ENCODE measurements around the gene GLIS1. TPM values are rescaled to one million over a fixed set of nuclear protein-coding genes. Genes with fewer than 3 reads are reported as not detected.

GLIS1 gene
- total and polyA plus RNA-seq, 2 experiments from 2014 or later, result 0.77 to 0.95 TPM

- peak; percentile 54 to 76 for DNase-seq (ENCODE audit: low read depth in 1 of 2, low spot score in 1 of 2)
- Histone ChIP-seq H3K27me3 (peaks cover 5% of the 10 kb centered on the region), H3K4me1 (ENCODE audit: low read depth) (no peaks in the 10 kb centered on the region), H3K36me3 (no peaks in the 10 kb centered on the region), H3K4me3 (no peak overlapping the region), H3K9me3 (ENCODE audit: low read depth) (no peaks in the 10 kb centered on the region), H3K27ac (no peak overlapping the region)
- TF ChIP-seq CTCF (IDR thresholded peaks at IDR 0.05; ENCODE audit: low read depth, low read length), result peak; percentile 35
These were observed 197.0 kb downstream of the GLIS1 start for GRCh38 chr1:53541761-53542550.

- no peak for TF ChIP-seq CTCF (IDR thresholded peaks at IDR 0.05; ENCODE audit: low read depth, low read length)
- no peak overlapping the region for H3K4me3 ChIP-seq
- no peaks in the 10 kb centered on the region for H3K4me1 ChIP-seq (ENCODE audit: low read depth)
- H3K36me3 ChIP-seq, result no peaks in the 10 kb centered on the region
- no peaks in the 10 kb centered on the region for H3K9me3 ChIP-seq (ENCODE audit: low read depth)
- no peak overlapping the region for H3K27ac ChIP-seq
- peaks cover 13% of the 10 kb centered on the region for H3K27me3 ChIP-seq
- no peak for DNase-seq (ENCODE audit: low read depth in 1 of 2, low spot score in 1 of 2)
These were observed 197.7 kb downstream of the GLIS1 start for GRCh38 chr1:53541263-53541625.

GRCh38 chr1:53540604-53541262 is 198.2 kb downstream of the GLIS1 start:
- no peak for TF ChIP-seq CTCF (IDR thresholded peaks at IDR 0.05; ENCODE audit: low read depth, low read length)
- Histone ChIP-seq H3K9me3 (ENCODE audit: low read depth) (no peaks in the 10 kb centered on the region), H3K4me1 (ENCODE audit: low read depth) (no peaks in the 10 kb centered on the region), H3K36me3 (no peaks in the 10 kb centered on the region), H3K27ac (no peak overlapping the region), H3K27me3 (peaks cover 17% of the 10 kb centered on the region), H3K4me3 (no peak overlapping the region)
- DNase-seq (ENCODE audit: low read depth in 1 of 2, low spot score in 1 of 2), result no peak

GRCh38 chr1:53539711-53540603 is 199.0 kb downstream of the GLIS1 start:
- Histone ChIP-seq H3K27me3 (peaks cover 25% of the 10 kb centered on the region), H3K4me3 (no peak overlapping the region)
- no peak for DNase-seq (ENCODE audit: low read depth in 1 of 2, low spot score in 1 of 2)

More at GRCh38 chr1:53539711-53540603, 199.0 kb downstream of the GLIS1 start:
- no peaks in the 10 kb centered on the region for H3K36me3 ChIP-seq
- no peaks in the 10 kb centered on the region for H3K4me1 ChIP-seq (ENCODE audit: low read depth)
- H3K27ac ChIP-seq, result no peak overlapping the region
- TF ChIP-seq CTCF (IDR thresholded peaks at IDR 0.05; ENCODE audit: low read depth, low read length), result no peak
- H3K9me3 ChIP-seq (ENCODE audit: low read depth), result no peaks in the 10 kb centered on the region

All from cardiac muscle cell (in vitro differentiated cells and primary cell).